ENCODE data around the gene RNF114. TPM values are rescaled to one million over a fixed set of nuclear protein-coding genes. Genes with fewer than 3 reads are reported as not detected.
"Not testable (repeated sequence)": the region's sequence is repeated elsewhere in the genome, so short reads cannot be mapped to it uniquely, and the experiment has no call there.

Gene RNF114
- total and polyA plus RNA-seq, 2 donors (not counting 1 experiment from before 2014, with no cell fraction given) = 65.2 to 70.2 TPM

DNA sequence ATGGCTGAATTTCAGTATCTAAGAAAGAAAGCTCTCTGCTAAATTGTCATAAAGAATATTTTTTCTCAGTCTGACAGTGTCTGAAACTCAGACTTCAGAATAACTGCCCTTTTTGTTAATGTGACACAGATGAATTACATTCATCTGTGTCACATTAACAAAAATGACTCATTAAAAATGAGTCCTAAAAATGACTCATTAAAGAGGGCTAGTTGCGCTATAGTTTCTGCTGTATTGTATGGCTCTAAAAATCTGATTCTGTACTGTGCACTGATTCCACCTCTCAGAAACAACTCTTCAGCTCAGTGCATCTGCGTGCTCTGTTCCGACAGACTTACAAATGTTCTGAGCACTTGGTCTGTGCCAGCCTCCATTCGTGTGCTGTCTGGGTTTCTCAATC is 15.0 kb downstream of the RNF114 start:
- H4K20me1 ChIP-seq (ENCODE audit: control insufficient read depth, extremely low read depth, insufficient read depth, low read length) = no peaks in the 10 kb centered on the region
- H3K27ac ChIP-seq (ENCODE audit: insufficient read depth, low read length) = peak overlapping the region; percentile 39
- H3K9ac ChIP-seq (ENCODE audit: insufficient read depth, low read length) = no peak overlapping the region
- H2AFZ ChIP-seq (ENCODE audit: low read length) = no peak overlapping the region
- H3K9me3 ChIP-seq (ENCODE audit: control insufficient read depth, insufficient read depth, low read depth, low read length) = no peaks in the 10 kb centered on the region
- no peaks in the 10 kb centered on the region for H3K27me3 ChIP-seq (ENCODE audit: control insufficient read depth, insufficient read depth, low read length)
- TF ChIP-seq EZH2 (IDR thresholded peaks at IDR 0.05; ENCODE audit: low read length, missing control alignments) = no peak
- TF ChIP-seq, protein P1, sequence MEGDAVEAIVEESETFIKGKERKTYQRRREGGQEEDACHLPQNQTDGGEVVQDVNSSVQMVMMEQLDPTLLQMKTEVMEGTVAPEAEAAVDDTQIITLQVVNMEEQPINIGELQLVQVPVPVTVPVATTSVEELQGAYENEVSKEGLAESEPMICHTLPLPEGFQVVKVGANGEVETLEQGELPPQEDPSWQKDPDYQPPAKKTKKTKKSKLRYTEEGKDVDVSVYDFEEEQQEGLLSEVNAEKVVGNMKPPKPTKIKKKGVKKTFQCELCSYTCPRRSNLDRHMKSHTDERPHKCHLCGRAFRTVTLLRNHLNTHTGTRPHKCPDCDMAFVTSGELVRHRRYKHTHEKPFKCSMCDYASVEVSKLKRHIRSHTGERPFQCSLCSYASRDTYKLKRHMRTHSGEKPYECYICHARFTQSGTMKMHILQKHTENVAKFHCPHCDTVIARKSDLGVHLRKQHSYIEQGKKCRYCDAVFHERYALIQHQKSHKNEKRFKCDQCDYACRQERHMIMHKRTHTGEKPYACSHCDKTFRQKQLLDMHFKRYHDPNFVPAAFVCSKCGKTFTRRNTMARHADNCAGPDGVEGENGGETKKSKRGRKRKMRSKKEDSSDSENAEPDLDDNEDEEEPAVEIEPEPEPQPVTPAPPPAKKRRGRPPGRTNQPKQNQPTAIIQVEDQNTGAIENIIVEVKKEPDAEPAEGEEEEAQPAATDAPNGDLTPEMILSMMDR (conservative IDR thresholded peaks at IDR 0.05 in 1 of 2, IDR thresholded peaks at IDR 0.05 in 1 of 2; ENCODE audit: low read depth in 1 of 2, low read length in 2 of 2) = no peak
- peaks cover 29% of the 10 kb centered on the region for H3K4me1 ChIP-seq (ENCODE audit: control insufficient read depth, extremely low read depth, insufficient read depth, low read length)
- peaks cover 8% of the 10 kb centered on the region for H3K79me2 ChIP-seq (ENCODE audit: control insufficient read depth, insufficient read depth, low read length)
- H3K4me3 ChIP-seq (replicated peaks in 1 of 4; ENCODE audit: control extremely low read depth in 1 of 4, insufficient read depth in 1 of 4, low read depth in 3 of 4, low read length in 4 of 4) = no peak overlapping the region
- H3K4me2 ChIP-seq (ENCODE audit: extremely low read depth, insufficient read depth, low read length) = peak overlapping the region; percentile 34
- peak; percentile 77 to 78 for DNase-seq (ENCODE audit: low read depth in 2 of 2)
- H3K36me3 ChIP-seq (ENCODE audit: control insufficient read depth, insufficient read depth, low read length) = peaks cover 22% of the 10 kb centered on the region

DNA sequence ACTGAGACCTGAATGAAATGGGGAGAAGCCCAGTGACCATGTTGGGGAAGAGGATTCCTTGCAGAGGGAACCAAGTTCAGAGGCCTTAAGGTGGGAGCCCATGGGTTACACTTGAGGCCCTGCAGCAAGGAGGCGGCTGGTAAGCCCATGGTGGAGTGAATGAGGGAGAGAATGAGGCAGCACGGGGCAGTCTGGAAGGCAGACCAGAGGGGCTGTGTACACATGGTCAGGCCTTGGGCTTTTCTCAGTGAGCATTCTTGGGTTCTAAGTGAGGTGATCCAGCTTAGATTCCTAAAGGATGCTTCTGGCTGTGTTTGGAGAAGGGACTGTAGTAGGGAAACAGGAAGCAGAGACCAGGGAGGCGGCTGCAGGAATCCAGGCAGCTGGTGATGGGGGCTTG is 19.0 kb downstream of the RNF114 start:
- no peak overlapping the region for H3K4me2 ChIP-seq (ENCODE audit: extremely low read depth, insufficient read depth, low read length)
- H3K79me2 ChIP-seq (ENCODE audit: control insufficient read depth, insufficient read depth, low read length) = peaks cover 5% of the 10 kb centered on the region
- TF ChIP-seq EZH2 (IDR thresholded peaks at IDR 0.05; ENCODE audit: low read length, missing control alignments) = no peak
- TF ChIP-seq, protein P1 (conservative IDR thresholded peaks at IDR 0.05 in 1 of 2, IDR thresholded peaks at IDR 0.05 in 1 of 2; ENCODE audit: low read depth in 1 of 2, low read length in 2 of 2) = no peak
- no peak for DNase-seq (ENCODE audit: low read depth in 2 of 2)
- H4K20me1 ChIP-seq (ENCODE audit: control insufficient read depth, extremely low read depth, insufficient read depth, low read length) = no peaks in the 10 kb centered on the region
- H3K27ac ChIP-seq (ENCODE audit: insufficient read depth, low read length) = no peak overlapping the region
- H3K36me3 ChIP-seq (ENCODE audit: control insufficient read depth, insufficient read depth, low read length) = peaks cover 20% of the 10 kb centered on the region
- no peaks in the 10 kb centered on the region for H3K9me3 ChIP-seq (ENCODE audit: control insufficient read depth, insufficient read depth, low read depth, low read length)
- H3K27me3 ChIP-seq (ENCODE audit: control insufficient read depth, insufficient read depth, low read length) = no peaks in the 10 kb centered on the region
- no peak overlapping the region for H3K4me3 ChIP-seq (replicated peaks in 1 of 4; ENCODE audit: control extremely low read depth in 1 of 4, insufficient read depth in 1 of 4, low read depth in 3 of 4, low read length in 4 of 4)
- no peak overlapping the region for H2AFZ ChIP-seq (ENCODE audit: low read length)
- H3K9ac ChIP-seq (ENCODE audit: insufficient read depth, low read length) = no peak overlapping the region
- H3K4me1 ChIP-seq (ENCODE audit: control insufficient read depth, extremely low read depth, insufficient read depth, low read length) = peaks cover 14% of the 10 kb centered on the region

DNA sequence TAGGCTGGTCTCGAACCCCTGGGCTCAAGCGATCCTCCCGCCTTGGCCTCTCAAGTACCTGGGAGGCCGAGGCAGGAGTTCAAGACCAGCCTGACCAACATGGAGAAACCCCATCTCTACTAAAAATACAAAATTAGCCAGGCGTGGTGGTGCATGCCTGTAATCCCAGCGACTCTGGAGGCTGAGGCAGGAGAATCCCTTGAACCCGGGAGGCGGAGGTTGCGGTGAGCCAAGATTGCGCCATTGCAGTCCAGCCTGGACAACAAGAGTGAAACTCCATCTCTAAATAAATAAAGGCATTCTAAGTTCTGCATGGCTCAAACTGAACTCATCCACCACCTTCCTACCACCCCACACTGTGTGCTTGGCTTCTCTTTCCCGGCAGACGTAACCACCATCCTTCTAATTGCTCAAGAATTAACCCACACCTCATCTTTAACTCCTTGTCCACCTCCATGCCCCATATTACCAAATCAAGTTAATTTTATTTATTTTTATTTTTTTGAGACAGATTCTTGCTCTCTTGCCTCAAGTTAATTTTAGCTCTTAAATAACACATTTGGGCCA is 19.7 kb downstream of the RNF114 start:
- H3K4me3 ChIP-seq (replicated peaks in 1 of 4; ENCODE audit: control extremely low read depth in 1 of 4, insufficient read depth in 1 of 4, low read depth in 3 of 4, low read length in 4 of 4); DNase-seq (ENCODE audit: low read depth in 2 of 2); H3K9ac ChIP-seq (ENCODE audit: insufficient read depth, low read length); H3K4me2 ChIP-seq (ENCODE audit: extremely low read depth, insufficient read depth, low read length); H3K27ac ChIP-seq (ENCODE audit: insufficient read depth, low read length); H3K4me1 ChIP-seq (ENCODE audit: control insufficient read depth, extremely low read depth, insufficient read depth, low read length); H3K27me3 ChIP-seq (ENCODE audit: control insufficient read depth, insufficient read depth, low read length); H4K20me1 ChIP-seq (ENCODE audit: control insufficient read depth, extremely low read depth, insufficient read depth, low read length); H3K9me3 ChIP-seq (ENCODE audit: control insufficient read depth, insufficient read depth, low read depth, low read length); H2AFZ ChIP-seq (ENCODE audit: low read length); H3K79me2 ChIP-seq (ENCODE audit: control insufficient read depth, insufficient read depth, low read length): not testable (repeated sequence)
- peaks cover 18% of the 10 kb centered on the region for H3K36me3 ChIP-seq (ENCODE audit: control insufficient read depth, insufficient read depth, low read length)
